Keratinocyte (primary cell): ENCODE results near the gene PRKD1.

ENCODE experiments used
- EZH2 ChIP-seq: IDR thresholded peaks from one replicate; pipeline ENCODE4 v1.6.1; 2012; ENCODE audit warnings: inconsistent platforms, mild to moderate bottlenecking, low read length, moderate library complexity
- TF ChIP-seq, protein P1 (sequence below), 3 experiments: IDR thresholded peaks in 1 of 3; conservative IDR thresholded peaks in 1 of 3; optimal IDR thresholded peaks in 1 of 3; 2 replicates in 2 of 3; 3 replicates in 1 of 3; pipeline versions ENCODE3 to v1.5.1; 2011; ENCODE audit warnings: low read length in 3 of 3, mild to moderate bottlenecking in 3 of 3, moderate library complexity in 2 of 3, control low read depth in 1 of 3, inconsistent platforms in 1 of 3; ENCODE audit not compliant: insufficient read depth in 2 of 3; ENCODE audit errors: extremely low read depth in 1 of 3

DNA sequence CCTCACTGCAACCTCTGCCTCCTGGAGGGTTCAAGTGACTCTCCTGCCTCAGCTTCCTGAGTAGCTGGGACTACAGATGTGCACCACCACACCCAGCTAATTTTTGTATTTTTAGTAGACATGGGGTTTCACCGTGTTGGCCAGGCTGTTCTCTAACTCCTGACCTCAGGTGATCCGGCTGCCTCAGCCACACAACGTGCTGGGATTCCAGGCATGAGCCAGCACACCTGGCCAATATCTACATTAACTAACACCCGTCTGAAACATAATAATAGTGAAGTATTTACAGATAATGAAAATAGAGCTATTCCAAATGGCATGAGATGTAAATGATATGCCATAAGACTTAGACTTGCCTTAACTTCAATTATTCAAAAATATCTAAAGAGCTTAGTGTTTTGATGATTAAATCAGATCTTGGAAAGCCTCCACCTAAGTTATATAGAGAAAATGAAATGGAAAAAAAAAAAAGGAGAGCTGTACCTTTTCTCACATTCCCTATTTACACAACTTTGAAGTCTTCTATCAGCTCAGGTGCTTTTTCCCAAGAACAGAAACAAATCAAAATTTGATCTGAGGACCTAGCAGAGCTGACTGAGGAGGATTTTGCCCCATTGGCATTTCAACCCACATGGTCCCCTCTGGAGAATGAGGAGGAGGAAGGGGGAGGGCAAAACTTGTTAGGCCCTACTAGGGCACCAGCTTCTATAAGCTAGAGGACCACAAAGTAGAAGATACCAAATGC, 309.2 kb downstream of the PRKD1 start:
- TF ChIP-seq, protein P1, sequence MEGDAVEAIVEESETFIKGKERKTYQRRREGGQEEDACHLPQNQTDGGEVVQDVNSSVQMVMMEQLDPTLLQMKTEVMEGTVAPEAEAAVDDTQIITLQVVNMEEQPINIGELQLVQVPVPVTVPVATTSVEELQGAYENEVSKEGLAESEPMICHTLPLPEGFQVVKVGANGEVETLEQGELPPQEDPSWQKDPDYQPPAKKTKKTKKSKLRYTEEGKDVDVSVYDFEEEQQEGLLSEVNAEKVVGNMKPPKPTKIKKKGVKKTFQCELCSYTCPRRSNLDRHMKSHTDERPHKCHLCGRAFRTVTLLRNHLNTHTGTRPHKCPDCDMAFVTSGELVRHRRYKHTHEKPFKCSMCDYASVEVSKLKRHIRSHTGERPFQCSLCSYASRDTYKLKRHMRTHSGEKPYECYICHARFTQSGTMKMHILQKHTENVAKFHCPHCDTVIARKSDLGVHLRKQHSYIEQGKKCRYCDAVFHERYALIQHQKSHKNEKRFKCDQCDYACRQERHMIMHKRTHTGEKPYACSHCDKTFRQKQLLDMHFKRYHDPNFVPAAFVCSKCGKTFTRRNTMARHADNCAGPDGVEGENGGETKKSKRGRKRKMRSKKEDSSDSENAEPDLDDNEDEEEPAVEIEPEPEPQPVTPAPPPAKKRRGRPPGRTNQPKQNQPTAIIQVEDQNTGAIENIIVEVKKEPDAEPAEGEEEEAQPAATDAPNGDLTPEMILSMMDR (optimal IDR thresholded peaks at IDR 0.05 in 1 of 3, IDR thresholded peaks at IDR 0.05 in 1 of 3, conservative IDR thresholded peaks at IDR 0.05 in 1 of 3; ENCODE audit: extremely low read depth in 1 of 3, insufficient read depth in 2 of 3, low read length in 3 of 3): no peak
- TF ChIP-seq EZH2: no peak
